Measurements from ENCODE around the gene HBB. TPM values are rescaled to one million over a fixed set of nuclear protein-coding genes. Genes with fewer than 3 reads are reported as not detected.

The HBB gene
- total RNA-seq, 2 experiments from 2014 or later: not detected

DNA sequence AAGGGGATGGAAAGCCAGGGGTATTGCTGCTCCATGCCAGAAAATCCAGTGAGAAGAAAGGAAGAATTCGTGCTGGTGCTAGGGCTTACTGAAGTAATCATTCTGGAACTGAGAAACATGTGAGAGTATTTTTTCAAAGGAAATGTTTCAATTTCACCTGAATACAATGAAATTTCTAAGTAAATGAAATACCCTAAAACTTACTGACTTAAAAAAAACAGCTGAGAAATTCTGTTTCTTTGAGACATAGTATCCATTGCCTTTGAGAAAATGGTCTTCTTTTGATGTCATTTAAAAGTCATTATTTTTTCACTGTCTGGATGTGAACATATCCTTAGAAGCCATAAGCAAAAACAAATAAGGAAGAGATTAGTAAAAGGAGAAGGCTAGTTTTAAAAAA is 26.3 kb downstream of the HBB start, which contains the start of gene OR51V1:
TSS of gene OR51V1 (minus strand) at position 101 of the 400 bp plus-strand sequence. CDS start at position 101, 0 bp downstream.
- Mint-ChIP-seq H3K27ac (no peak within 1 kb of the TSS), H3K4me3 (no peak within 1 kb of the TSS), H3K4me1 (ENCODE audit: low read depth) (no peaks in the 10 kb centered on the region), H3K9me3 (no peaks in the 10 kb centered on the region), H3K27me3 (ENCODE audit: low read depth) (peaks cover 2% of the 10 kb centered on the region), H3K36me3 (ENCODE audit: low read depth) (no peaks in the 10 kb centered on the region)
- no peak for DNase-seq
- intact Hi-C loops (cut with micrococcal nuclease): no loop called here
- CTCF ChIA-PET: no interaction called here

DNA sequence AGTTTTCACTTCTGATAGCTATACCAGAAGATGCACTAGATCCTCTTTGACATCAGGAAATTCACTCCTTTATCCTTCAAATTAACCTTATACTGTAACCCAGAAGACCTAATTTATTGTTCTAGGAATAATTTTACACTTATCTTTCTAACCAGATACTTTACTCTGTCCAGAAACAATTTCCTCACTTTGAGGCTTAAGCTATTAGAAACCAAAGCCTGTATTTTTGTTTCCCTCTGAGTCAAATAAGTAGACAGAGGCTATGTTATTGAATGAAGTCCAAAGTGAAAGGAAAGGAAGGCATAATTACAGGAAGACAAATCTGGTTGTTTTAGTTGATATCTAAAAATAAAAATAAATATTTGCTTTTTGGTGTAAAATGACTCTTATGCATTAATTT is 28.6 kb downstream of the HBB start:
- H3K4me1 Mint-ChIP-seq (ENCODE audit: low read depth): no peaks in the 10 kb centered on the region
- H3K36me3 Mint-ChIP-seq (ENCODE audit: low read depth): no peaks in the 10 kb centered on the region
- no peak for DNase-seq
- peaks cover 2% of the 10 kb centered on the region for H3K27me3 Mint-ChIP-seq (ENCODE audit: low read depth)
- CTCF ChIA-PET: no interaction called here
- H3K9me3 Mint-ChIP-seq: no peaks in the 10 kb centered on the region
- H3K27ac Mint-ChIP-seq: no peak overlapping the region
- intact Hi-C loops (cut with micrococcal nuclease): no loop called here
- no peak overlapping the region for H3K4me3 Mint-ChIP-seq

DNA sequence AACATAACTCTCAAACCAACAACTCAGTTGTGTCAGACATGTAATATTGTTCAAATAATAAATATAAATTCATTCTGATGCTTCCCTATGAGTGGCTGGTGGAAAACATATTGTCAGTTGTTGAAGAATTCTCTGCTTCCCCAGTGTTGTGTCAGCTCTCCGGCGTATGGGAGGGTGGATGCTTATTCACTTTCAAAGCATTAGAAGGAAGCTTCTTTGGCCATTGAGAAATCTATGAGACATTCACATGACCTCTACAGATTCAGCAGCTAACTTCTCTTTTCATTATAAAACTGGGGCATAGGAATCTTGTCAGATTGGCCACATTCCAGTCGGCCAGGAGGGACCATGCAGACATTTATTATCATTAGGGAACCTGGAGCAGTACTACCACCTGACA is 29.3 kb downstream of the HBB start:
- no peaks in the 10 kb centered on the region for H3K4me1 Mint-ChIP-seq (ENCODE audit: low read depth)
- H3K27ac Mint-ChIP-seq: no peak overlapping the region
- H3K4me3 Mint-ChIP-seq: no peak overlapping the region
- H3K9me3 Mint-ChIP-seq: peaks cover 2% of the 10 kb centered on the region
- intact Hi-C loops (cut with micrococcal nuclease): no loop called here
- DNase-seq: no peak
- peaks cover 2% of the 10 kb centered on the region for H3K27me3 Mint-ChIP-seq (ENCODE audit: low read depth)
- no peaks in the 10 kb centered on the region for H3K36me3 Mint-ChIP-seq (ENCODE audit: low read depth)
- CTCF ChIA-PET: no interaction called here

DNA sequence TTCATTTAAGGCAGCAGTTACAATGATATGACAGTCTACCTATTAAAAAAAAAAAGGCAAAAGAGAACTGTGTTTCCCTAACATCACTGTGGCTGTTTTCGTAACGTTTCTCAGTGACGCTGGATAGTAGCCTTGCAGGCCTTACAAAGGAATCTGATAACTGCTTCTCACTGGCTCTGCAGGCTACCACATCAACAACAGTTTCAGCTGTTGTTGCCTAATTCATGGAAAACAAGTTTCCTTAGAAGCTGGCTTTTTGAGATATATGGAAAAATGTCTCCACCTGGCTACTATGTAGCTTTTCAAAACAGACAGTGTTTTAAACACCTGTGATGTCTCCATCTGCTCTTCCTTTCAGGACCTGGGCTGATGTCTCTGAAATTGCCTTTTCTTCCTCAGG is 30.1 kb downstream of the HBB start:
- intact Hi-C loops (cut with micrococcal nuclease): no loop called here
- no peak overlapping the region for H3K4me3 Mint-ChIP-seq
- H3K27me3 Mint-ChIP-seq (ENCODE audit: low read depth): peaks cover 2% of the 10 kb centered on the region
- no peak overlapping the region for H3K27ac Mint-ChIP-seq
- CTCF ChIA-PET: no interaction called here
- H3K36me3 Mint-ChIP-seq (ENCODE audit: low read depth): no peaks in the 10 kb centered on the region
- DNase-seq: no peak
- H3K9me3 Mint-ChIP-seq: peaks cover 3% of the 10 kb centered on the region
- no peaks in the 10 kb centered on the region for H3K4me1 Mint-ChIP-seq (ENCODE audit: low read depth)

DNA sequence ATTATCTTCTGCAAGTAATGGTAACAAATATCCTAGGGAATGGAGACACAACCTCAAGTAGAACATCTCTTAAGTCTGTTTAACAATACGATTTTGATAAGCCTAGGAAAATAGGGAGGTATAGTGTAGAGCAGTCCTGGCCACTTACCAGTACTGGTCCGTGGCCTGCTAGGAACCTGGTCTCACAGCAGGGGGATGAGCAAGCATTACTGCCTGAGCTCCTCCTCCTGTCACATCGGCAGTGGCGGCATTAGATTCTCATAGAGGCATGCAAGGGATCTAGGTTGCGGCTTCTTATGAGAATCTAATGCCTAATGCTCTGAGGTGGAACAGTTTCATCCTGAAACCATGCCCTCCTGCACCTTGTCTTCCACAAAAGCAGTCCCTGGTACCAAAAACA is 30.8 kb downstream of the HBB start:
- peaks cover 5% of the 10 kb centered on the region for H3K9me3 Mint-ChIP-seq
- no peak overlapping the region for H3K4me3 Mint-ChIP-seq
- no peak for DNase-seq
- CTCF ChIA-PET: no interaction called here
- peaks cover 2% of the 10 kb centered on the region for H3K27me3 Mint-ChIP-seq (ENCODE audit: low read depth)
- intact Hi-C loops (cut with micrococcal nuclease): no loop called here
- no peak overlapping the region for H3K27ac Mint-ChIP-seq
- no peaks in the 10 kb centered on the region for H3K36me3 Mint-ChIP-seq (ENCODE audit: low read depth)
- H3K4me1 Mint-ChIP-seq (ENCODE audit: low read depth): no peaks in the 10 kb centered on the region

DNA sequence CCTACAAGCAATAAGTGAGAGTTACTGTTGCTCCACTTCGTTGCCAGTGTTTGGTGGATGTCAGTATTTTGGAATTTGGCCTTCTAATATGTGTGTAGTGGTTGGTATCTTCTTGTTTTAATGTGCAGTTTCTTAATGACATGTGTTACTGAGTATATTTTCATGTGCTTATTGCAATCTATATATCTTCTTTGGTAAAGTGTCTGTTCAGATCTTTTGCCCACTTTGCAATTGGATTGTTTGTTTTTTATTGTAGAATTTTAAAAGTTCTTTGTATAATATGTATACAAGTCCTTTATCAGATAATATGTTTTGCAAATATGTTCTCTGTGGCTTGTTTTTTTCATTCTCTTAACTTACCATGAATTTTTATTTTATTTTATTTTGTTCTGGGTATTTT is 34.1 kb downstream of the HBB start:
- Mint-ChIP-seq H3K27me3 (ENCODE audit: low read depth) (peaks cover 2% of the 10 kb centered on the region), H3K4me1 (ENCODE audit: low read depth) (no peaks in the 10 kb centered on the region), H3K9me3 (peaks cover 12% of the 10 kb centered on the region), H3K27ac (no peak overlapping the region), H3K36me3 (ENCODE audit: low read depth) (no peaks in the 10 kb centered on the region), H3K4me3 (no peak overlapping the region)
- CTCF ChIA-PET: no interaction called here
- no peak for DNase-seq
- intact Hi-C loops (cut with micrococcal nuclease): no loop called here

DNA sequence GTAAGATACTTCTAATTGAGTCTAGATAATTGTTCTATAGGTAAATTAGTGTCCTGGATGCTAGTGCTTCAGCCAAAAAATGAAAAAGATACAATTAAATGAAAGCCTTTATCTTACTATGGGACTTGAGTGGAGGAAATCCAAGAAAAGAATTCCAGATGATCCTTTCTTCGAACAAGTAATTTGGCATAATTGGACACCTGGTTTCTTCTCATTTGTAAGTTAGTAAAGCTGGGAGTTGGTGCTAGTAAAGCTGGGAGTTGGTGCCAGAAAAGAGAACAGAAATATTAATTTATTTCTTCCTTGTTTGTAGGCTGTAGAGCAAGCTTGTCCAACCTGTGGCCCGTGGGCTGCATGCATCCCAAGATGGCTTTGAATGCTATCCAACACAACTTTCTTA is 38.7 kb downstream of the HBB start:
- intact Hi-C loops (cut with micrococcal nuclease): no loop called here
- CTCF ChIA-PET: interaction anchor here (0.6 kb wide), 1 partner anchor 614 kb away, joined by 3 read pairs; no protein-coding TSS in a partner anchor
- Mint-ChIP-seq H3K4me1 (ENCODE audit: low read depth) (no peaks in the 10 kb centered on the region), H3K27me3 (ENCODE audit: low read depth) (no peaks in the 10 kb centered on the region), H3K9me3 (peaks cover 12% of the 10 kb centered on the region), H3K4me3 (no peak overlapping the region), H3K27ac (no peak overlapping the region), H3K36me3 (ENCODE audit: low read depth) (no peaks in the 10 kb centered on the region)
- no peak for DNase-seq

DNA sequence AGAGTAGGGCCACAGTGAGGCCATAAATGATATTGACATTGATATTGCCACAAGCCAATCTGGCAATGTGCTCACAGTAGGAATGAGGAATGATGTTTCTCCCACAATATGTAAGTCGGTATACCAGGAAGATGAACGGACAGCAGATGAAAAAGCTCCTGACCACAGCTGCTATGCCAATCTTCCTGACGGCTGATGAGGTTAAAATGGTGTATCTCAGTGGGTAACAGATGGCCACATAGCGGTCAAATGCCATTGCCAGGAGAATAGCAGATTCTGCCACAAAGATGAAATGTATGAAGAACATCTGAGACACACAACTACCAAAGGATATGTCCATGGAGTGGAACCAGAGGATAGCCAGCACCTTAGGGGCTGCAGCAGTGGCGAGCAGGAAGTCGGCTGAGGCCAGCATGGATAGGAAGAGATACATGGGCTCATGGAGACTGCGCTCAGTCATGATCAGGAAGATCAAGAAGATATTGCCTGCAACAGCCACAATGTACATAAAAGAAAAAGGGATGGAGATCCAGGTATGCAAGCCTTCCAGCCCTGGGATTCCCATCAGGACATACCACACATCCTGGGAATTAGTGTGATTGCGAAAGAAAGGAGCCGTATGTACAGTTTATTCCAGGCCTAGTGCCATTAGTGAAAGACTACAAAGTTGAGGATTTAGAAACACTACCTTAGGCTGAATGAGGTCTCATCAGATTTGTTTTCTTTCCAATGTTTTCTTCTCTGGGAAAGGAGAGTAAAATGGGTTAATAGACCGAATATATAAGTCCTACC is 48.6 kb downstream of the HBB start:
- Mint-ChIP-seq H3K9me3 (no peaks in the 10 kb centered on the region), H3K36me3 (ENCODE audit: low read depth) (no peaks in the 10 kb centered on the region), H3K4me1 (ENCODE audit: low read depth) (no peaks in the 10 kb centered on the region), H3K4me3 (no peak overlapping the region), H3K27ac (no peak overlapping the region), H3K27me3 (ENCODE audit: low read depth) (no peaks in the 10 kb centered on the region)
- CTCF ChIA-PET: no interaction called here
- intact Hi-C loops (cut with micrococcal nuclease): no loop called here
- DNase-seq: no peak

Other genes starting within 250 kb of the HBB start
- gene OR51L1, start 232.2 kb downstream of the HBB start, total RNA-seq: not detected
- gene OR52J3, start 180.5 kb downstream of the HBB start, total RNA-seq: not detected
- gene OR52E2, start 167.4 kb downstream of the HBB start, total RNA-seq: not detected
- gene OR52E1, start 157.5 kb downstream of the HBB start, total RNA-seq: not detected
- gene OR52A5, start 88.7 kb downstream of the HBB start, total RNA-seq: not detected
- not detected for gene OR52A1, start 72.3 kb downstream of the HBB start, total RNA-seq
- not detected for gene OR51V1, start 26.4 kb downstream of the HBB start, total RNA-seq
- gene HBD, start 7.4 kb upstream of the HBB start, total RNA-seq: not detected
- gene HBG1, start 22.8 kb upstream of the HBB start, total RNA-seq: not detected
- gene HBG2, start 27.7 kb upstream of the HBB start, total RNA-seq: not detected
- not detected for gene HBE1, start 42.9 kb upstream of the HBB start, total RNA-seq
- gene OR51B4, start 74.9 kb upstream of the HBB start, total RNA-seq: not detected
- gene OR51B2, start 97.2 kb upstream of the HBB start, total RNA-seq: not detected
- not detected for gene OR51B5, start 116.5 kb upstream of the HBB start, total RNA-seq
- not detected for gene OR51B6, start 124.4 kb upstream of the HBB start, total RNA-seq
- gene OR51M1, start 156.7 kb upstream of the HBB start, total RNA-seq: not detected
- gene OR51Q1, start 195.0 kb upstream of the HBB start, total RNA-seq: not detected
- not detected for gene OR51I1, start 214.4 kb upstream of the HBB start, total RNA-seq
- gene OR51I2, start 222.3 kb upstream of the HBB start, total RNA-seq: not detected

All from activated naive CD4-positive, alpha-beta T cell treated with anti-CD3 and anti-CD28 coated beads for 36 hours (primary cell).